Activated CD4-positive, alpha-beta T cell treated with anti-CD3 and anti-CD28 coated beads, Interleukin-2, amount 10 ng/mL, durations not matched to agents 24 days and 14 days (primary cell): ENCODE results near the gene THUMPD1. TPM values are rescaled to one million over a fixed set of nuclear protein-coding genes. Genes with fewer than 3 reads are reported as not detected.
"Not testable (repeated sequence)": the region's sequence is repeated elsewhere in the genome, so short reads cannot be mapped to it uniquely, and the experiment has no call there.

ENCODE experiments used
- DNase-seq: peaks from one replicate; pipeline ENCODE4 v3.0.0; 2022
- H3K27ac Mint-ChIP-seq: one replicate; pipeline ENCODE4 v1.8.0; 2022; ENCODE audit warnings: mild to moderate bottlenecking, mixed read lengths
- H3K27me3 Mint-ChIP-seq: one replicate; pipeline ENCODE4 v1.8.0; 2022; ENCODE audit warnings: mixed read lengths
- H3K36me3 Mint-ChIP-seq: one replicate; pipeline ENCODE4 v1.8.0; 2022; ENCODE audit warnings: low read depth, mild to moderate bottlenecking, mixed read lengths
- H3K4me1 Mint-ChIP-seq: one replicate; pipeline ENCODE4 v1.8.0; 2021; ENCODE audit warnings: mixed read lengths
- H3K4me3 Mint-ChIP-seq: one replicate; pipeline ENCODE4 v1.8.0; 2022; ENCODE audit warnings: mild to moderate bottlenecking, moderate library complexity, mixed read lengths
- H3K9me3 Mint-ChIP-seq: one replicate; pipeline ENCODE4 v1.8.0; 2021; ENCODE audit warnings: mixed read lengths
- intact Hi-C: fragments of 100-400 bp; cut with micrococcal nuclease; formaldehyde crosslinking; loops from one replicate; pipeline ENCODE4 v1.15.1; 2023
- total RNA-seq: library from RNA; stranded (reverse); gene quantifications from 2 replicates; pipeline ENCODE4 v1.2.3, GENCODE V29; 2022

The THUMPD1 gene
- total RNA-seq, 1 donor from 2014 or later: 47.4 TPM

GRCh38 chr16:20701692-20702091 lies 39.9 kb downstream of the THUMPD1 start:
- intact Hi-C loops, DNase-seq, H3K27me3 Mint-ChIP-seq, H3K27ac Mint-ChIP-seq, H3K36me3 Mint-ChIP-seq, H3K4me3 Mint-ChIP-seq, H3K4me1 Mint-ChIP-seq, H3K9me3 Mint-ChIP-seq: not testable (repeated sequence)

- no peaks in the 10 kb centered on the region for H3K36me3 Mint-ChIP-seq
- no peaks in the 10 kb centered on the region for H3K4me1 Mint-ChIP-seq
- no peaks in the 10 kb centered on the region for H3K9me3 Mint-ChIP-seq
- no peak overlapping the region for H3K4me3 Mint-ChIP-seq
- H3K27me3 Mint-ChIP-seq: peaks cover 13% of the 10 kb centered on the region
- no peak for DNase-seq
- intact Hi-C loops: no loop called here
- no peak overlapping the region for H3K27ac Mint-ChIP-seq
Observed at GRCh38 chr16:20696618-20697017, 45.0 kb downstream of the THUMPD1 start.

GRCh38 chr16:20695024-20695423 lies 46.6 kb downstream of the THUMPD1 start:
- Mint-ChIP-seq H3K9me3 (no peaks in the 10 kb centered on the region), H3K36me3 (no peaks in the 10 kb centered on the region), H3K27me3 (peaks cover 17% of the 10 kb centered on the region), H3K27ac (no peak overlapping the region), H3K4me3 (no peak overlapping the region), H3K4me1 (no peaks in the 10 kb centered on the region)
- intact Hi-C loops: no loop called here
- DNase-seq: no peak

- H3K4me3 Mint-ChIP-seq, H3K36me3 Mint-ChIP-seq, H3K4me1 Mint-ChIP-seq, intact Hi-C loops, DNase-seq, H3K9me3 Mint-ChIP-seq, H3K27ac Mint-ChIP-seq: not testable (repeated sequence)
- peaks cover 20% of the 10 kb centered on the region for H3K27me3 Mint-ChIP-seq
Observed at GRCh38 chr16:20694096-20694495, 47.5 kb downstream of the THUMPD1 start.

- Mint-ChIP-seq H3K4me3 (no peak overlapping the region), H3K27me3 (peaks cover 21% of the 10 kb centered on the region), H3K4me1 (no peaks in the 10 kb centered on the region), H3K9me3 (no peaks in the 10 kb centered on the region), H3K27ac (no peak overlapping the region), H3K36me3 (no peaks in the 10 kb centered on the region)
- intact Hi-C loops: no loop called here
- DNase-seq: no peak
Observed at GRCh38 chr16:20689668-20690067, 52.0 kb downstream of the THUMPD1 start.

- Mint-ChIP-seq H3K4me3 (no peak overlapping the region), H3K36me3 (no peaks in the 10 kb centered on the region), H3K4me1 (peaks cover 7% of the 10 kb centered on the region), H3K9me3 (no peaks in the 10 kb centered on the region), H3K27me3 (no peaks in the 10 kb centered on the region), H3K27ac (no peak overlapping the region)
- no peak for DNase-seq
- intact Hi-C loops: no loop called here
Observed at GRCh38 chr16:20683812-20684211, 57.8 kb downstream of the THUMPD1 start.

Other genes with a start within 250 kb of the THUMPD1 start
- not detected in 2 replicates for gene ACSM2B, start 165.5 kb downstream of the THUMPD1 start, total RNA-seq
- not detected in 2 replicates for gene ACSM1, start 44.1 kb downstream of the THUMPD1 start, total RNA-seq
- 2.7 and 3.5 TPM in 2 replicates for gene ACSM3, start 22.2 kb upstream of the THUMPD1 start, total RNA-seq
- gene ERI2, start 64.7 kb upstream of the THUMPD1 start, total RNA-seq: 15.1 and 15.7 TPM in 2 replicates
- 9.3 and 11.7 TPM in 2 replicates for gene REXO5, start 64.7 kb upstream of the THUMPD1 start, total RNA-seq
- gene DCUN1D3, start 158.5 kb upstream of the THUMPD1 start, total RNA-seq: 10.8 and 12.3 TPM in 2 replicates
- 20.9 and 26.5 TPM in 2 replicates for gene LYRM1, start 159.0 kb upstream of the THUMPD1 start, total RNA-seq